Measurements from ENCODE around the gene CEP95.
"Not testable (repeated sequence)": the region's sequence is repeated elsewhere in the genome, so short reads cannot be mapped to it uniquely, and the experiment has no call there.

The CEP95 gene

DNA sequence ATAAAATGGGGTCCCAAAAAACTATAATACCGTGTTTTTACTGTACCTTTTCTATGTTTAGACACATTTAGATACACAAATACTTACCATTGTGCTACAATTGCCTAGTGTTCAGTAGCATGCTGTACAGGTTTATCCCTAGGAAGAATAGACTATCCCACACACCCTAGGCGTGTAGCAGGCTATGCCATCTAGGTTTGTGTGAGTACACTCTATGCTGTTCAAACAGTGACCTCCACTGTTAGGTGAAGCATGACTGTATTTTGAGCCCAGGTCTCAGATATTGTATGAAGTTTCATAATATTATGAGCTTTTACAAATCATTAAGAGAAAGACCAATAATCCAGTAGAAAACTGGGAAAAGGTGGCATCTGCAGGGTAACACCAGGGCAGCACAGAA lies 34.2 kb upstream of the CEP95 start:
- Histone ChIP-seq H3K9me3 (ENCODE audit: control insufficient read depth in 1 of 2, low read length in 2 of 2) (no peaks in the 10 kb centered on the region), H3K4me1 (ENCODE audit: control insufficient read depth in 1 of 2, insufficient read depth in 2 of 2, low read length in 2 of 2) (no peaks in the 10 kb centered on the region), H3K27ac (ENCODE audit: low read length) (no peak overlapping the region), H3K27me3 (ENCODE audit: low read depth, low read length) (no peaks in the 10 kb centered on the region), H3K4me3 (ENCODE audit: low read depth in 1 of 2, low read length in 2 of 2) (no peak overlapping the region), H3K36me3 (ENCODE audit: control insufficient read depth in 1 of 2, insufficient read depth in 2 of 2, low read length in 2 of 2) (peaks cover 0 to 3% of the 10 kb centered on the region in 2 donors)

DNA sequence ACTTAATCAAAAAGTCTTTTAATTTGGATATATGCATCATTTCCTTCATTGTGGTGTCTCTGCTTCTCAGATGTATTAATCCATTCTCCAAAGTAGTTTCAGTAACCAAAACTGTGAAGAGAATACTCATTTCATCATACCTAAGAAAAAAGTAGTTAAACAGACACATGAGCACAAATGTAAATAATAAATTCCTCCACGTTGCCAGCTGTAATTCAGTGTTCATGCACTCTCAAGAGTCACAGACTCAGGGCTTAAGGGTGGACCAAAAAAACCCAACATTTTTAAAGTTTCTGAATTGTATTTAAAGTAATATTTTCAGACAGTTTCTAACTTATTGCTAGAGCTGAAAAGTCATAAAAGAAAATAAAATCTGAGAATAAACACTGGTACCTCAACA lies 28.9 kb upstream of the CEP95 start:
- Histone ChIP-seq H3K4me3 (ENCODE audit: low read depth in 1 of 2, low read length in 2 of 2) (no peak overlapping the region), H3K36me3 (ENCODE audit: control insufficient read depth in 1 of 2, insufficient read depth in 2 of 2, low read length in 2 of 2) (peaks cover 13 to 14% of the 10 kb centered on the region in 2 donors), H3K9me3 (ENCODE audit: control insufficient read depth in 1 of 2, low read length in 2 of 2) (no peaks in the 10 kb centered on the region), H3K27ac (ENCODE audit: low read length) (no peak overlapping the region), H3K27me3 (ENCODE audit: low read depth, low read length) (no peaks in the 10 kb centered on the region), H3K4me1 (ENCODE audit: control insufficient read depth in 1 of 2, insufficient read depth in 2 of 2, low read length in 2 of 2) (no peaks in the 10 kb centered on the region)

DNA sequence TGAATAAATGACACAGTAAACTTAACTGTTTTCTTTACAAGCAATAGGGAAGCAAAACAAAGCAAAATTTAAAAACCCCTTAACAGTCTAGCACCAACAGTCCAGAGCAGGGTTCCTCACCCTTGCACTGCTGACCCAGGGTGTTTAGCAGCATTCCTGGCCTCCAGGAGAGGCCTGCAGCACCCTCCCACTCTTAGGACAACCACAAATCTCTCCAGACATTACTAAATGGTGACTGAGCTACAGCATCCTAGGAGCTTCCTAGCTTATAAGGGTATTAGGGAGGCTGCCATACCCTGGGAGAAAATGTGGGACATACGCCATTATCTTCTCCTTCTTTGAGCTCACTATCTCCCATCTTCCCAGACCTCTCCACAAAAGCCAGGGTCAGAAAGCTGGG lies 25.8 kb upstream of the CEP95 start:
- peaks cover 30 to 33% of the 10 kb centered on the region in 2 donors for H3K36me3 ChIP-seq (ENCODE audit: control insufficient read depth in 1 of 2, insufficient read depth in 2 of 2, low read length in 2 of 2)
- no peak overlapping the region for H3K4me3 ChIP-seq (ENCODE audit: low read depth in 1 of 2, low read length in 2 of 2)
- H3K4me1 ChIP-seq (ENCODE audit: control insufficient read depth in 1 of 2, insufficient read depth in 2 of 2, low read length in 2 of 2), result no peaks in the 10 kb centered on the region
- H3K9me3 ChIP-seq (ENCODE audit: control insufficient read depth in 1 of 2, low read length in 2 of 2), result no peaks in the 10 kb centered on the region
- no peaks in the 10 kb centered on the region for H3K27me3 ChIP-seq (ENCODE audit: low read depth, low read length)
- no peak overlapping the region for H3K27ac ChIP-seq (ENCODE audit: low read length)

- Histone ChIP-seq H3K27ac (ENCODE audit: low read length) (no peak overlapping the region), H3K4me3 (ENCODE audit: low read depth in 1 of 2, low read length in 2 of 2) (no peak overlapping the region), H3K4me1 (ENCODE audit: control insufficient read depth in 1 of 2, insufficient read depth in 2 of 2, low read length in 2 of 2) (no peaks in the 10 kb centered on the region), H3K36me3 (ENCODE audit: control insufficient read depth in 1 of 2, insufficient read depth in 2 of 2, low read length in 2 of 2) (peaks cover 30 to 38% of the 10 kb centered on the region in 2 donors), H3K9me3 (ENCODE audit: control insufficient read depth in 1 of 2, low read length in 2 of 2) (no peaks in the 10 kb centered on the region), H3K27me3 (ENCODE audit: low read depth, low read length) (no peaks in the 10 kb centered on the region)
These were observed 22.4 kb upstream of the CEP95 start for GRCh38 chr17:64484380-64484779.

DNA sequence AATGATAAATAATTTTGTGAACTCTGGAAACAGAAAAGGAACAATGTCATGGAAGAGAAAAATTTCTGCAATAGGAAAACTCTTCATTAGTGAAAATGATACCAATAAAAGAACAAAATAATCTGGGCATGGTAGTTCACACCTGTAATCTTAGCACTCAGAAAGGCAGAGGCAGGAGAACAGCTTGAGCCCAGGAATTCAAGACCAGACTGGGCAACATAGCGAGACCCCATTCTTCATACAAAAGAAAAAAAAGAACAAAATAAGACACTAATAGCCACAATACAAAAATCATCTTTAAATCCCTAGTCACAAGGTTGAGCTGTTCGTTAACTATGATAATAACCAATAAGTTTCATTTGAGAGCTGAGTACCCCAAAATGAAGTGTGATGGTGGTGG lies 18.5 kb upstream of the CEP95 start:
- Histone ChIP-seq H3K4me3 (ENCODE audit: low read depth in 1 of 2, low read length in 2 of 2) (no peak overlapping the region), H3K27ac (ENCODE audit: low read length) (no peak overlapping the region), H3K27me3 (ENCODE audit: low read depth, low read length) (no peaks in the 10 kb centered on the region), H3K4me1 (ENCODE audit: control insufficient read depth in 1 of 2, insufficient read depth in 2 of 2, low read length in 2 of 2) (no peaks in the 10 kb centered on the region), H3K9me3 (ENCODE audit: control insufficient read depth in 1 of 2, low read length in 2 of 2) (no peaks in the 10 kb centered on the region), H3K36me3 (ENCODE audit: control insufficient read depth in 1 of 2, insufficient read depth in 2 of 2, low read length in 2 of 2) (peaks cover 24 to 35% of the 10 kb centered on the region in 2 donors)

- peaks cover 7 to 17% of the 10 kb centered on the region in 2 donors for H3K36me3 ChIP-seq (ENCODE audit: control insufficient read depth in 1 of 2, insufficient read depth in 2 of 2, low read length in 2 of 2)
- H3K9me3 ChIP-seq (ENCODE audit: control insufficient read depth in 1 of 2, low read length in 2 of 2), result no peaks in the 10 kb centered on the region
- peaks cover 0 to 24% of the 10 kb centered on the region in 2 donors for H3K4me1 ChIP-seq (ENCODE audit: control insufficient read depth in 1 of 2, insufficient read depth in 2 of 2, low read length in 2 of 2)
- H3K27ac ChIP-seq (ENCODE audit: low read length), result no peak overlapping the region
- H3K27me3 ChIP-seq (ENCODE audit: low read depth, low read length), result no peaks in the 10 kb centered on the region
- no peak overlapping the region for H3K4me3 ChIP-seq (ENCODE audit: low read depth in 1 of 2, low read length in 2 of 2)
These were observed 15.5 kb upstream of the CEP95 start for GRCh38 chr17:64491034-64491860.

DNA sequence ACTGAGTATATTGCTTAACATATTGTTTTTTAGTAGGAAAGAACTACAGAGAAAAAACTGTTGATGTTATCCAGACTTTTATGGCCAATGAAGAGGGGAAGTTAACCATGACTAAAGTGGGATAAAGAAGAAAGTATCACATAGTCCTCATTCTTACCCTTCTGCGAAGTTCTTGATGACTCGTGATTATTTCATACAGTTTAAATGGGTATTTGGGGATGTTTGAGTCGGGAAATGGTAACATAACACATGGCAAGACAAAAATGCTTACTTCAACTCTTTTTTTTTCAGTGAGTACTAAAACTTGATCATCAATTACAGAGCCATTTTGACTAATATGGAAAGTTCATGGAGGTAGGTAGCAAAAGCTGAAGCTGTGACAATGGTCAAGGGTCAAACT lies 14.8 kb upstream of the CEP95 start:
- Histone ChIP-seq H3K9me3 (ENCODE audit: control insufficient read depth in 1 of 2, low read length in 2 of 2) (no peaks in the 10 kb centered on the region), H3K27ac (ENCODE audit: low read length) (no peak overlapping the region), H3K36me3 (ENCODE audit: control insufficient read depth in 1 of 2, insufficient read depth in 2 of 2, low read length in 2 of 2) (peaks cover 7 to 17% of the 10 kb centered on the region in 2 donors), H3K4me1 (ENCODE audit: control insufficient read depth in 1 of 2, insufficient read depth in 2 of 2, low read length in 2 of 2) (peaks cover 0 to 24% of the 10 kb centered on the region in 2 donors), H3K27me3 (ENCODE audit: low read depth, low read length) (no peaks in the 10 kb centered on the region), H3K4me3 (ENCODE audit: low read depth in 1 of 2, low read length in 2 of 2) (no peak overlapping the region)

GRCh38 chr17:64492481-64493109 lies 14.2 kb upstream of the CEP95 start:
- H3K36me3 ChIP-seq (ENCODE audit: control insufficient read depth in 1 of 2, insufficient read depth in 2 of 2, low read length in 2 of 2), result peaks cover 7 to 18% of the 10 kb centered on the region in 2 donors
- no peaks in the 10 kb centered on the region for H3K9me3 ChIP-seq (ENCODE audit: control insufficient read depth in 1 of 2, low read length in 2 of 2)
- no peak overlapping the region for H3K4me3 ChIP-seq (ENCODE audit: low read depth in 1 of 2, low read length in 2 of 2)
- H3K27me3 ChIP-seq (ENCODE audit: low read depth, low read length), result no peaks in the 10 kb centered on the region
- H3K4me1 ChIP-seq (ENCODE audit: control insufficient read depth in 1 of 2, insufficient read depth in 2 of 2, low read length in 2 of 2), result peaks cover 0 to 29% of the 10 kb centered on the region in 2 donors
- H3K27ac ChIP-seq (ENCODE audit: low read length), result no peak overlapping the region

GRCh38 chr17:64494121-64494520 lies 12.7 kb upstream of the CEP95 start:
- Histone ChIP-seq H3K4me1 (ENCODE audit: control insufficient read depth in 1 of 2, insufficient read depth in 2 of 2, low read length in 2 of 2) (peaks cover 0 to 39% of the 10 kb centered on the region in 2 donors), H3K9me3 (ENCODE audit: control insufficient read depth in 1 of 2, low read length in 2 of 2) (no peaks in the 10 kb centered on the region), H3K4me3 (ENCODE audit: low read depth in 1 of 2, low read length in 2 of 2) (no peak overlapping the region), H3K27ac (ENCODE audit: low read length) (no peak overlapping the region), H3K36me3 (ENCODE audit: control insufficient read depth in 1 of 2, insufficient read depth in 2 of 2, low read length in 2 of 2) (peaks cover 21 to 30% of the 10 kb centered on the region in 2 donors), H3K27me3 (ENCODE audit: low read depth, low read length) (no peaks in the 10 kb centered on the region)

DNA sequence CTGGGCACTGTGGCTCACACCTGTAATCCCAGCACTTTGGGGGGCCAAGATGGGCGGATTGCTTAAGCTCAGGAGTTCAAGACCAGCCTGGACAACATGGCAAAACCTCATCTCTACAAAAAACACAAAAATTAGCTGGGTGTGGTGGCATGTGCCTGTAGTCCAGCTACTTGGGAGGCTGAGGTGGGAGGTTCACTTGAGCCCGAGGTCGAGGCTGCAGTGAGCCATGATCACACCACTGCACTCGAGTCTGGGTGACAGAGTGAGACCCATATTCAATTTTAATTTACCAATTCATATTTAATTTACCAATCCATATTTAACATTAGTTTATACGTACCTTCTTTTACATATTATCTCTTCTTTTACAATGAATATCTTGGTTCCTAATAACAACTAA lies 11.5 kb upstream of the CEP95 start:
- peak overlapping the region in 1 of 2 donors; percentile 79 for H3K4me3 ChIP-seq (ENCODE audit: low read depth in 1 of 2, low read length in 2 of 2)
- peaks cover 0 to 47% of the 10 kb centered on the region in 2 donors for H3K4me1 ChIP-seq (ENCODE audit: control insufficient read depth in 1 of 2, insufficient read depth in 2 of 2, low read length in 2 of 2)
- peaks cover 30 to 40% of the 10 kb centered on the region in 2 donors for H3K36me3 ChIP-seq (ENCODE audit: control insufficient read depth in 1 of 2, insufficient read depth in 2 of 2, low read length in 2 of 2)

GRCh38 chr17:64496348-64496785 lies 10.4 kb upstream of the CEP95 start:
- peak overlapping the region; percentile 82 for H3K27ac ChIP-seq (ENCODE audit: low read length)
- peaks cover 37 to 47% of the 10 kb centered on the region in 2 donors for H3K36me3 ChIP-seq (ENCODE audit: control insufficient read depth in 1 of 2, insufficient read depth in 2 of 2, low read length in 2 of 2)
- peak overlapping the region; percentile 79 to 86 for H3K4me3 ChIP-seq (ENCODE audit: low read depth in 1 of 2, low read length in 2 of 2)
- H3K27me3 ChIP-seq (ENCODE audit: low read depth, low read length), result no peaks in the 10 kb centered on the region
- peaks cover 0 to 58% of the 10 kb centered on the region in 2 donors for H3K4me1 ChIP-seq (ENCODE audit: control insufficient read depth in 1 of 2, insufficient read depth in 2 of 2, low read length in 2 of 2)
- no peaks in the 10 kb centered on the region for H3K9me3 ChIP-seq (ENCODE audit: control insufficient read depth in 1 of 2, low read length in 2 of 2)

More for the DNA sequence above, 11.5 kb upstream of the CEP95 start:
- not testable (repeated sequence) for H3K9me3 ChIP-seq (ENCODE audit: control insufficient read depth in 1 of 2, low read length in 2 of 2); H3K27me3 ChIP-seq (ENCODE audit: low read depth, low read length); H3K27ac ChIP-seq (ENCODE audit: low read length)

Measured in muscle layer of duodenum (tissue), 2 donors.